ENCODE data around the gene CDC45. TPM values are rescaled to one million over a fixed set of nuclear protein-coding genes. Genes with fewer than 3 reads are reported as not detected.

Gene CDC45
- total and polyA plus RNA-seq, 2 donors from 2014 or later, result 0.32 to 1.1 TPM

- Histone ChIP-seq H3K9ac (ENCODE audit: low read length in 3 of 3) (no peak overlapping the region), H3K27ac (ENCODE audit: low read depth in 2 of 2, low read length in 2 of 2) (no peak overlapping the region), H3K27me3 (ENCODE audit: control insufficient read depth, insufficient read depth, low read length) (no peaks in the 10 kb centered on the region), H3K36me3 (ENCODE audit: control insufficient read depth in 2 of 3, insufficient read depth in 3 of 3, low read length in 3 of 3) (no peaks in the 10 kb centered on the region), H3K4me3 (ENCODE audit: low read length in 3 of 3) (no peak overlapping the region), H3K4me1 (ENCODE audit: control insufficient read depth in 2 of 3, insufficient read depth in 2 of 3, low read depth in 1 of 3, low read length in 3 of 3) (no peaks in the 10 kb centered on the region), H3K9me3 (ENCODE audit: control insufficient read depth in 2 of 3, insufficient read depth in 1 of 3, low read length in 3 of 3) (no peaks in the 10 kb centered on the region)
- FAIRE-seq, result no peak
- intact Hi-C loops (cut with DNase I), result no loop called here
- DNase-seq, result peak in 1 of 5 donors; percentile 11
- TF ChIP-seq CTCF (IDR thresholded peaks at IDR 0.05; ENCODE audit: borderline replicate concordance, extremely low read depth, insufficient read depth), result no peak
Measured at GRCh38 chr22:19533049-19533626, 53.4 kb downstream of the CDC45 start.

GRCh38 chr22:19533857-19534256 lies 54.1 kb downstream of the CDC45 start:
- Histone ChIP-seq H3K9ac (ENCODE audit: low read length in 3 of 3) (no peak overlapping the region), H3K4me1 (ENCODE audit: control insufficient read depth in 2 of 3, insufficient read depth in 2 of 3, low read depth in 1 of 3, low read length in 3 of 3) (no peaks in the 10 kb centered on the region), H3K9me3 (ENCODE audit: control insufficient read depth in 2 of 3, insufficient read depth in 1 of 3, low read length in 3 of 3) (no peaks in the 10 kb centered on the region), H3K27ac (ENCODE audit: low read depth in 2 of 2, low read length in 2 of 2) (no peak overlapping the region), H3K36me3 (ENCODE audit: control insufficient read depth in 2 of 3, insufficient read depth in 3 of 3, low read length in 3 of 3) (no peaks in the 10 kb centered on the region), H3K27me3 (ENCODE audit: control insufficient read depth, insufficient read depth, low read length) (no peaks in the 10 kb centered on the region), H3K4me3 (ENCODE audit: low read length in 3 of 3) (no peak overlapping the region)
- TF ChIP-seq CTCF (IDR thresholded peaks at IDR 0.05; ENCODE audit: borderline replicate concordance, extremely low read depth, insufficient read depth), result no peak
- DNase-seq, result no peak
- no peak for FAIRE-seq
- intact Hi-C loops (cut with DNase I), result no loop called here

- no peaks in the 10 kb centered on the region for H3K36me3 ChIP-seq (ENCODE audit: control insufficient read depth in 2 of 3, insufficient read depth in 3 of 3, low read length in 3 of 3)
- H3K9me3 ChIP-seq (ENCODE audit: control insufficient read depth in 2 of 3, insufficient read depth in 1 of 3, low read length in 3 of 3), result no peaks in the 10 kb centered on the region
- no peak for DNase-seq
- intact Hi-C loops (cut with DNase I), result no loop called here
- no peak overlapping the region for H3K27ac ChIP-seq (ENCODE audit: low read depth in 2 of 2, low read length in 2 of 2)
- no peak for FAIRE-seq
- TF ChIP-seq CTCF (IDR thresholded peaks at IDR 0.05; ENCODE audit: borderline replicate concordance, extremely low read depth, insufficient read depth), result no peak
- no peak overlapping the region for H3K9ac ChIP-seq (ENCODE audit: low read length in 3 of 3)
- H3K27me3 ChIP-seq (ENCODE audit: control insufficient read depth, insufficient read depth, low read length), result no peaks in the 10 kb centered on the region
- no peak overlapping the region for H3K4me3 ChIP-seq (ENCODE audit: low read length in 3 of 3)
- no peaks in the 10 kb centered on the region for H3K4me1 ChIP-seq (ENCODE audit: control insufficient read depth in 2 of 3, insufficient read depth in 2 of 3, low read depth in 1 of 3, low read length in 3 of 3)
Measured at GRCh38 chr22:19535001-19535400, 55.3 kb downstream of the CDC45 start.

GRCh38 chr22:19536564-19536963 lies 56.8 kb downstream of the CDC45 start:
- FAIRE-seq (no peak), DNase-seq (peak in 1 of 5 donors; percentile 0)
- Histone ChIP-seq H3K27me3 (ENCODE audit: control insufficient read depth, insufficient read depth, low read length) (no peaks in the 10 kb centered on the region), H3K4me1 (ENCODE audit: control insufficient read depth in 2 of 3, insufficient read depth in 2 of 3, low read depth in 1 of 3, low read length in 3 of 3) (no peaks in the 10 kb centered on the region), H3K9me3 (ENCODE audit: control insufficient read depth in 2 of 3, insufficient read depth in 1 of 3, low read length in 3 of 3) (no peaks in the 10 kb centered on the region), H3K27ac (ENCODE audit: low read depth in 2 of 2, low read length in 2 of 2) (no peak overlapping the region), H3K9ac (ENCODE audit: low read length in 3 of 3) (no peak overlapping the region), H3K36me3 (ENCODE audit: control insufficient read depth in 2 of 3, insufficient read depth in 3 of 3, low read length in 3 of 3) (no peaks in the 10 kb centered on the region), H3K4me3 (ENCODE audit: low read length in 3 of 3) (no peak overlapping the region)
- intact Hi-C loops (cut with DNase I), result no loop called here
- TF ChIP-seq CTCF (IDR thresholded peaks at IDR 0.05; ENCODE audit: borderline replicate concordance, extremely low read depth, insufficient read depth), result no peak

Measured in kidney (tissue), 14 donors.